Activated B cell treated with CpG ODN at 0.5 μM for 24 hours (primary cell): ENCODE results near the gene PTH2. TPM values are rescaled to one million over a fixed set of nuclear protein-coding genes. Genes with fewer than 3 reads are reported as not detected.
A peak's percentile ranks its signal among the peaks of the same experiment; 100 is the strongest.

ENCODE experiments used
- ATAC-seq: fragments of 200-7000 bp; cut with Tn5 transposase; one replicate; pipeline ENCODE4 v1.10.0; 2021; ENCODE audit warnings: low read depth, mild to moderate bottlenecking, moderate library complexity
- CTCF ChIA-PET: fragments of 350-600 bp; sonication (Branson Sonifier 250); formaldehyde crosslinking; loops from one replicate; lab custom pipeline; 2021; ENCODE audit warnings: antibody characterized with exemption; lab: Charles Lee
- POLR2A ChIA-PET: fragments of 350-600 bp; sonication (Branson Sonifier 250); formaldehyde crosslinking; loops from one replicate; lab custom pipeline; 2021; ENCODE audit warnings: antibody characterized with exemption; lab: Charles Lee
- DNase-seq: peaks from one replicate; pipeline ENCODE4 v3.0.0; 2022
- H3K27ac Mint-ChIP-seq: one replicate; pipeline ENCODE4 v1.8.0; 2020; ENCODE audit warnings: mixed read lengths
- H3K27me3 Mint-ChIP-seq: one replicate; pipeline ENCODE4 v1.8.0; 2021; ENCODE audit warnings: mixed read lengths
- H3K36me3 Mint-ChIP-seq: one replicate; pipeline ENCODE4 v1.8.0; 2021; ENCODE audit warnings: low read depth, mixed read lengths
- H3K4me1 Mint-ChIP-seq: one replicate; pipeline ENCODE4 v1.8.0; 2021; ENCODE audit warnings: mixed read lengths
- H3K4me3 Mint-ChIP-seq: one replicate; pipeline ENCODE4 v1.8.0; 2020; ENCODE audit warnings: mild to moderate bottlenecking, mixed read lengths
- H3K9me3 Mint-ChIP-seq: one replicate; pipeline ENCODE4 v1.8.0; 2020; ENCODE audit warnings: mixed read lengths
- CTCF ChIP-seq: fragments of 200-600 bp; IDR thresholded peaks from one replicate; pipeline ENCODE4 v1.8.0; 2022; ENCODE audit warnings: antibody characterized with exemption, mild to moderate bottlenecking
- intact Hi-C: fragments of 100-400 bp; cut with micrococcal nuclease; formaldehyde crosslinking; loops from one replicate; pipeline ENCODE4 v1.15.1; 2024
- total RNA-seq: library from RNA; stranded (reverse); gene quantifications from 2 replicates; pipeline ENCODE4 v1.2.3, GENCODE V29; 2022

PTH2 gene
- total RNA-seq, 1 donor from 2014 or later, result not detected

- Mint-ChIP-seq H3K4me1 (peaks cover 46% of the 10 kb centered on the region), H3K4me3 (peak overlapping the region; percentile 61), H3K9me3 (no peaks in the 10 kb centered on the region), H3K27ac (peak overlapping the region; percentile 97), H3K27me3 (no peaks in the 10 kb centered on the region), H3K36me3 (peaks cover 23% of the 10 kb centered on the region)
- peak; percentile 76 for ATAC-seq
- TF ChIP-seq CTCF, result no peak
- peak; percentile 72 for DNase-seq
- CTCF ChIA-PET, result interaction anchor here (0.7 to 2.5 kb wide), 7 partner anchors 10 to 202 kb away, joined by 3 to 22 read pairs (median 5); partner anchors contain the start of genes PIH1D1 and SLC17A7
- POLR2A ChIA-PET, result interaction anchor here (0.6 to 11.0 kb wide), 12 partner anchors 15 to 402 kb away, joined by 3 to 193 read pairs (median 8); partner anchors contain the start of genes ALDH16A1, CD37, NOSIP and PIH1D1
- intact Hi-C loops, result loop anchor here (1.0 to 2.0 kb wide), 4 partner anchors 16 to 171 kb away; partner anchors contain the start of genes ALDH16A1, RPL13A, RPS11 and RRAS
These were observed 45.7 kb upstream of the PTH2 start for GRCh38 chr19:49468746-49469447.

- ATAC-seq, result no peak
- H3K27ac Mint-ChIP-seq, result peak overlapping the region; percentile 97
- H3K9me3 Mint-ChIP-seq, result no peaks in the 10 kb centered on the region
- H3K36me3 Mint-ChIP-seq, result peaks cover 26% of the 10 kb centered on the region
- H3K4me3 Mint-ChIP-seq, result no peak overlapping the region
- POLR2A ChIA-PET, result interaction anchor here (0.9 to 11.0 kb wide), 2 partner anchors 16 to 77 kb away, joined by 4 to 193 read pairs; partner anchors contain the start of genes ALDH16A1 and PIH1D1
- no peak for DNase-seq
- CTCF ChIA-PET, result interaction anchor here (1.3 kb wide), 1 partner anchor 16 kb away, joined by 4 read pairs; the partner anchor contains the start of gene PIH1D1
- H3K4me1 Mint-ChIP-seq, result peaks cover 39% of the 10 kb centered on the region
- H3K27me3 Mint-ChIP-seq, result no peaks in the 10 kb centered on the region
- intact Hi-C loops, result loop anchor here (2.0 kb wide), 1 partner anchor 19 kb away; the partner anchor contains the start of gene RPL13A
- no peak for TF ChIP-seq CTCF
These were observed 45.0 kb upstream of the PTH2 start for GRCh38 chr19:49468199-49468598.

GRCh38 chr19:49465371-49465770 is 42.1 kb upstream of the PTH2 start:
- Mint-ChIP-seq H3K9me3 (no peaks in the 10 kb centered on the region), H3K4me3 (no peak overlapping the region), H3K36me3 (peaks cover 31% of the 10 kb centered on the region), H3K27me3 (no peaks in the 10 kb centered on the region), H3K27ac (no peak overlapping the region), H3K4me1 (peaks cover 20% of the 10 kb centered on the region)
- intact Hi-C loops, result no loop called here
- CTCF ChIA-PET, result no interaction called here
- no peak for ATAC-seq
- POLR2A ChIA-PET, result interaction anchor here (0.6 to 11.0 kb wide), 3 partner anchors 13 to 687 kb away, joined by 4 to 193 read pairs (median 8); partner anchors contain the start of genes ALDH16A1 and PIH1D1
- TF ChIP-seq CTCF, result no peak
- no peak for DNase-seq

- H3K27ac Mint-ChIP-seq, result no peak overlapping the region
These were observed 40.9 kb upstream of the PTH2 start for GRCh38 chr19:49463960-49464740.

More at GRCh38 chr19:49463960-49464740, 40.9 kb upstream of the PTH2 start:
- H3K27me3 Mint-ChIP-seq, result no peaks in the 10 kb centered on the region
- H3K4me3 Mint-ChIP-seq, result no peak overlapping the region
- H3K4me1 Mint-ChIP-seq, result peaks cover 9% of the 10 kb centered on the region
- intact Hi-C loops, result no loop called here
- no peak for DNase-seq
- TF ChIP-seq CTCF, result no peak
- peaks cover 41% of the 10 kb centered on the region for H3K36me3 Mint-ChIP-seq
- ChIA-PET CTCF (no interaction called here), POLR2A (interaction anchor here (0.6 to 11.0 kb wide), 3 partner anchors 12 to 124 kb away, joined by 4 to 193 read pairs (median 5); partner anchors contain the start of genes ALDH16A1 and PIH1D1)
- no peaks in the 10 kb centered on the region for H3K9me3 Mint-ChIP-seq
- ATAC-seq, result no peak
